H1 (cell line): ENCODE data around the gene PLCL2. TPM values are rescaled to one million over a fixed set of nuclear protein-coding genes. Genes with fewer than 3 reads are reported as not detected.

Experiments used
- CTCF ChIA-PET: fragments of 300-600 bp; sonication (Branson Sonifier 250); formaldehyde crosslinking; loops from one replicate; lab custom pipeline; 2021; ENCODE audit not compliant: partially characterized antibody; lab: Charles Lee
- POLR2A ChIA-PET: fragments of 300-600 bp; sonication (Branson Sonifier 250); formaldehyde crosslinking; loops from one replicate; lab custom pipeline; 2021; ENCODE audit warnings: inconsistent platforms; ENCODE audit not compliant: partially characterized antibody; lab: Charles Lee
- DNase-seq, 2 experiments: peaks; one replicate each; pipeline versions ENCODE4 v3.0.0 to v3.0.0-alpha.2; 2010 to 2022; ENCODE audit warnings: low spot score in 2 of 2, low read depth in 1 of 2, mixed read lengths in 1 of 2
- FAIRE-seq: peaks from 2 replicates; lab custom pipeline; 2011; peaks lifted over from hg19 to GRCh38; lab: Jason Lieb, UNC
- H2AFZ ChIP-seq: 2 replicates; pipeline ENCODE4 v1.8.1; 2012; ENCODE audit warnings: low read length, inconsistent platforms
- H2AK5ac ChIP-seq: 2 replicates; pipeline ENCODE4 v1.6.1; 2013; ENCODE audit warnings: low read depth, low read length
- H2BK120ac ChIP-seq: replicated peaks from 2 replicates; pipeline ENCODE3; 2013; ENCODE audit warnings: low read depth, low read length, inconsistent platforms
- H2BK12ac ChIP-seq: 2 replicates; pipeline ENCODE4 v1.6.1; 2013; ENCODE audit warnings: low read depth, low read length
- H2BK15ac ChIP-seq: 2 replicates; pipeline ENCODE4 v1.6.1; 2013; ENCODE audit warnings: low read length
- H2BK20ac ChIP-seq: 2 replicates; pipeline ENCODE4 v1.6.1; 2013; ENCODE audit warnings: low read length
- H2BK5ac ChIP-seq: 2 replicates; pipeline ENCODE4 v1.6.1; 2013; ENCODE audit warnings: low read depth, low read length
- H3K14ac ChIP-seq: 2 replicates; pipeline ENCODE4 v1.6.1; 2013; ENCODE audit warnings: inconsistent platforms; ENCODE audit not compliant: insufficient read length
- H3K18ac ChIP-seq: 2 replicates; pipeline ENCODE4 v1.6.1; 2013; ENCODE audit warnings: low read length; ENCODE audit errors: extremely low read depth
- H3K23ac ChIP-seq: 2 replicates; pipeline ENCODE4 v1.6.1; 2013; ENCODE audit warnings: inconsistent platforms; ENCODE audit not compliant: insufficient read length
- H3K23me2 ChIP-seq: 2 replicates; pipeline ENCODE4 v1.6.1; 2013; ENCODE audit warnings: low read depth, low read length
- H3K27ac ChIP-seq: 2 replicates; pipeline ENCODE4 v1.6.1; 2011; ENCODE audit warnings: low read depth, low read length, inconsistent platforms
- H3K27me3 ChIP-seq, 4 experiments: replicated peaks in 1 of 4; 1 replicate in 1 of 4; 2 replicates in 3 of 4; pipeline versions ENCODE4 v1.6.1 to v1.8.1; 2011 to 2013; ENCODE audit warnings: low read length in 3 of 4, mild to moderate bottlenecking in 3 of 4, inconsistent platforms in 2 of 4, mixed read lengths in 2 of 4, moderate library complexity in 1 of 4; ENCODE audit not compliant: control insufficient read depth in 3 of 4, insufficient read depth in 3 of 4; ENCODE audit errors: extremely low read depth in 1 of 4
- H3K36me3 ChIP-seq, 4 experiments: 2 replicates each; pipeline versions ENCODE4 v1.6.1 to v1.8.1; 2011 to 2013; ENCODE audit warnings: mild to moderate bottlenecking in 4 of 4, low read length in 3 of 4, moderate library complexity in 2 of 4, control low read depth in 1 of 4, inconsistent platforms in 1 of 4; ENCODE audit not compliant: insufficient read depth in 4 of 4, control insufficient read depth in 2 of 4
- H3K4ac ChIP-seq: replicated peaks from 2 replicates; pipeline ENCODE3; 2013; ENCODE audit warnings: low read length, low read depth, mixed read lengths, inconsistent platforms; ENCODE audit not compliant: insufficient read length
- H3K4me1 ChIP-seq, 4 experiments: replicated peaks in 1 of 4; 1 replicate in 1 of 4; 2 replicates in 3 of 4; pipeline versions ENCODE4 v1.6.1 to v1.8.1; 2011 to 2013; ENCODE audit warnings: low read length in 3 of 4, inconsistent platforms in 2 of 4, mixed read lengths in 1 of 4; ENCODE audit not compliant: insufficient read depth in 4 of 4, control insufficient read depth in 3 of 4
- H3K4me2 ChIP-seq, 2 experiments: 2 replicates each; pipeline versions ENCODE4 v1.6.1 to v1.8.1; 2011 to 2013; ENCODE audit warnings: low read depth in 2 of 2, low read length in 2 of 2, control low read depth in 1 of 2, inconsistent platforms in 1 of 2, mild to moderate bottlenecking in 1 of 2; ENCODE audit not compliant: insufficient read depth in 1 of 2
- H3K4me3 ChIP-seq, 4 experiments: fragments of 200-600, 300-600 bp in 1 of 4; sonication (generic), shearing (Covaris generic), sonication (Bioruptor Twin) in 1 of 4; 2 replicates each; pipeline versions ENCODE4 v1.5.1 to v1.8.1; 2011 to 2016; ENCODE audit warnings: low read length in 4 of 4, low read depth in 3 of 4, control low read depth in 2 of 4, inconsistent platforms in 2 of 4, mild to moderate bottlenecking in 2 of 4, mixed read lengths in 1 of 4, moderate library complexity in 1 of 4; ENCODE audit not compliant: insufficient read depth in 2 of 4; ENCODE audit errors: extremely low read depth in 1 of 4
- H3K56ac ChIP-seq: replicated peaks from 2 replicates; pipeline ENCODE3; 2013; ENCODE audit warnings: low read depth, mild to moderate bottlenecking, mixed read lengths, low read length, inconsistent platforms; ENCODE audit not compliant: insufficient read length
- H3K79me1 ChIP-seq: 2 replicates; pipeline ENCODE4 v1.6.1; 2013; ENCODE audit warnings: low read depth, low read length, control low read depth
- H3K79me2 ChIP-seq, 2 experiments: 2 replicates each; pipeline versions ENCODE4 v1.6.1 to v1.8.1; 2012 to 2013; ENCODE audit warnings: low read length in 2 of 2, mild to moderate bottlenecking in 2 of 2, inconsistent platforms in 1 of 2; ENCODE audit not compliant: insufficient read depth in 2 of 2, control insufficient read depth in 1 of 2
- H3K9ac ChIP-seq, 4 experiments: replicated peaks in 1 of 4; 1 replicate in 1 of 4; 2 replicates in 3 of 4; pipeline versions ENCODE4 v1.6.1 to v1.8.1; 2011 to 2013; ENCODE audit warnings: low read depth in 3 of 4, low read length in 3 of 4, control low read depth in 2 of 4, mild to moderate bottlenecking in 2 of 4, moderate library complexity in 2 of 4, inconsistent platforms in 1 of 4; ENCODE audit errors: extremely low read depth in 1 of 4
- H3K9me3 ChIP-seq, 2 experiments: 2 replicates each; pipeline versions ENCODE4 v1.6.1 to v1.8.1; 2012 to 2013; ENCODE audit warnings: mild to moderate bottlenecking in 2 of 2, moderate library complexity in 2 of 2, control low read depth in 1 of 2, inconsistent platforms in 1 of 2, low read depth in 1 of 2, low read length in 1 of 2, mixed read lengths in 1 of 2; ENCODE audit not compliant: insufficient read depth in 2 of 2
- H4K20me1 ChIP-seq, 2 experiments: replicated peaks in 1 of 2; 2 replicates each; pipeline versions ENCODE3 to v1.8.1; 2011 to 2013; ENCODE audit warnings: inconsistent platforms in 2 of 2, low read length in 2 of 2, mild to moderate bottlenecking in 1 of 2; ENCODE audit not compliant: insufficient read depth in 2 of 2, control insufficient read depth in 1 of 2
- H4K5ac ChIP-seq: 2 replicates; pipeline ENCODE4 v1.6.1; 2013; ENCODE audit warnings: low read length, low read depth, mixed read lengths, inconsistent platforms; ENCODE audit not compliant: insufficient read length
- H4K8ac ChIP-seq: 2 replicates; pipeline ENCODE4 v1.8.0; 2013; ENCODE audit warnings: mild to moderate bottlenecking, moderate library complexity, low read length, inconsistent platforms; ENCODE audit not compliant: insufficient read depth; ENCODE audit errors: extremely low read depth
- H4K91ac ChIP-seq: replicated peaks from 2 replicates; pipeline ENCODE3; 2013; ENCODE audit warnings: low read length, mixed read lengths, inconsistent platforms; ENCODE audit not compliant: insufficient read length
- EP300 ChIP-seq, 2 experiments: IDR thresholded peaks; 1 replicate in 1 of 2; 2 replicates in 1 of 2; pipeline ENCODE4 v1.6.1; 2011 to 2012; ENCODE audit warnings: low read depth in 2 of 2, low read length in 2 of 2, mild to moderate bottlenecking in 2 of 2, borderline replicate concordance in 1 of 2, inconsistent platforms in 1 of 2, moderate library complexity in 1 of 2
- TAF1 ChIP-seq: IDR thresholded peaks from 2 replicates; pipeline ENCODE4 v1.6.1; 2011; ENCODE audit warnings: mild to moderate bottlenecking, low read depth, low read length
- WGBS, 2 experiments: shearing (Covaris generic) in 1 of 2; methylation state at CpG; one replicate each; pipeline versions ENCODE4 v1.1.6 to v1.1.7; 2013 to 2015; ENCODE audit warnings: low lambda C conversion rate in 2 of 2, mixed read lengths in 2 of 2, inconsistent platforms in 1 of 2, low coverage in 1 of 2, missing lambda C conversion rate in 1 of 2; ENCODE audit not compliant: insufficient replicate concordance in 2 of 2, insufficient coverage in 1 of 2, insufficient read length in 1 of 2; ENCODE audit errors: extremely low coverage in 1 of 2, missing lambda C conversion rate in 1 of 2; 5-methylcytosine and 5-hydroxymethylcytosine counted together
- polyA plus RNA-seq, 7 experiments: library from polyadenylated mRNA; depleted of rRNA in 3 of 7; stranded (reverse) in 5 of 7; unstranded in 2 of 7; fragments of >200 nt in 5 of 7; fragments of 200-250 nt in 2 of 7; gene quantifications; 1 replicate in 5 of 7; 2 replicates in 1 of 7; 4 replicates in 1 of 7; pipeline versions ENCODE4 v1.2.1 to v1.2.3, GENCODE V29; 2011 to 2013; ENCODE audit warnings: missing spikeins in 2 of 7, mixed read lengths in 2 of 7
- total RNA-seq: library from RNA; stranded (reverse); fragmentation: NEBNext Ultra II Directional; extraction: Animal tissue kit (Norgen Biotek cat#: 25700); gene quantifications from 2 replicates; pipeline ENCODE4 v1.2.1, GENCODE V29; 2021

PLCL2 gene
- total and polyA plus RNA-seq, 2 of the 8 experiments (the other 6 are each of a cell fraction or from before 2014, with no cell fraction given), result 3.5 to 6.8 TPM

GRCh38 chr3:16866571-16866970 lies 18.2 kb upstream of the PLCL2 start:
- WGBS, 2 experiments, result 63% methylated on average over 3 of the region's 3 CpGs; no CpG with 5 or more reads in 1 of the 2 experiments
- H3K9me3 ChIP-seq, result 0 out of 4 replicates have a peak, but pooled peaks cover 0 to 2% of the 10 kb centered on the region in 2 experiments
- H2BK120ac ChIP-seq, result no peak overlapping the region
- no peaks in the 10 kb centered on the region for H3K79me2 ChIP-seq
- H3K23me2 ChIP-seq, result no peaks in the 10 kb centered on the region
- H4K8ac ChIP-seq, result no peak overlapping the region
- no peak overlapping the region for H3K9ac ChIP-seq
- H2AFZ ChIP-seq, result peak overlapping the region; percentile 47; the same call in 1 of the 2 replicates
- H4K91ac ChIP-seq, result no peak overlapping the region
- H3K27me3 ChIP-seq, result no peaks in the 10 kb centered on the region
- H2AK5ac ChIP-seq, result no peak overlapping the region
- no peak overlapping the region for H3K23ac ChIP-seq
- no peak for FAIRE-seq
- H3K27ac ChIP-seq, result no peak overlapping the region
- H3K18ac ChIP-seq, result no peak overlapping the region
- H3K4ac ChIP-seq, result no peak overlapping the region
- CTCF ChIA-PET, result no interaction called here
- H4K5ac ChIP-seq, result no peak overlapping the region
- no peak overlapping the region for H2BK12ac ChIP-seq
- no peak for TF ChIP-seq TAF1
- no peak for TF ChIP-seq EP300 (IDR thresholded peaks at IDR 0.05; ENCODE audit: borderline replicate concordance in 1 of 2, low read depth in 2 of 2, low read length in 2 of 2)
- TF ChIP-seq, all 59 proteins: peak for 0
- Histone ChIP-seq H3K79me1 (no peaks in the 10 kb centered on the region), H3K36me3 (no peaks in the 10 kb centered on the region), H4K20me1 (no peaks in the 10 kb centered on the region), H2BK5ac (no peak overlapping the region), H3K14ac (no peak overlapping the region), H2BK15ac (no peak overlapping the region), H3K4me2 (no peak overlapping the region), H3K56ac (no peak overlapping the region), H3K4me3 (no peak overlapping the region), H3K4me1 (no peaks in the 10 kb centered on the region), H2BK20ac (no peak overlapping the region)
- no peak for DNase-seq
- POLR2A ChIA-PET, result no interaction called here
